IgD-negative memory B cell (primary cell): Measurements from ENCODE around the gene NISCH. TPM values are rescaled to one million over a fixed set of nuclear protein-coding genes. Genes with fewer than 3 reads are reported as not detected.

Experiments used
- H3K27ac Mint-ChIP-seq, 3 donors: one replicate each; pipeline ENCODE4 v1.8.0; 2020 to 2022; ENCODE audit warnings: mild to moderate bottlenecking in 3 of 3, mixed read lengths in 3 of 3, moderate library complexity in 1 of 3
- H3K27me3 Mint-ChIP-seq: one replicate; pipeline ENCODE4 v1.8.0; 2021; ENCODE audit warnings: mixed read lengths
- H3K36me3 Mint-ChIP-seq: one replicate; pipeline ENCODE4 v1.8.0; 2020; ENCODE audit warnings: mild to moderate bottlenecking, mixed read lengths
- H3K4me1 Mint-ChIP-seq, 3 donors: one replicate each; pipeline ENCODE4 v1.8.0; 2020 to 2022; ENCODE audit warnings: mixed read lengths in 3 of 3, mild to moderate bottlenecking in 1 of 3
- H3K4me3 Mint-ChIP-seq, 4 donors: one replicate each; pipeline ENCODE4 v1.8.0; 2020 to 2022; ENCODE audit warnings: mild to moderate bottlenecking in 4 of 4, mixed read lengths in 4 of 4, moderate library complexity in 3 of 4
- H3K9me3 Mint-ChIP-seq, 3 donors: one replicate each; pipeline ENCODE4 v1.8.0; 2020 to 2021; ENCODE audit warnings: mixed read lengths in 3 of 3, mild to moderate bottlenecking in 1 of 3
- polyA plus RNA-seq: library from polyadenylated mRNA; unstranded; fragments of 300-500 nt; fragmentation: Illumina TruSeq; gene quantifications from one replicate; pipeline ENCODE4 v1.2.3, GENCODE V29; 2021

Gene NISCH
- polyA plus RNA-seq, 1 donor from 2014 or later, result 25.2 TPM

GRCh38 chr3:52431459-52432223 lies 23.8 kb upstream of the NISCH start:
- H3K4me1 Mint-ChIP-seq, result peaks cover 0 to 6% (median 5%) of the 10 kb centered on the region in 3 donors

GRCh38 chr3:52432225-52432624 lies 23.2 kb upstream of the NISCH start:
- peak overlapping the region in 2 of 4 donors; percentile 29 to 55 for H3K4me3 Mint-ChIP-seq

More at GRCh38 chr3:52431459-52432223, 23.8 kb upstream of the NISCH start:
- peaks cover 3% of the 10 kb centered on the region for H3K27me3 Mint-ChIP-seq
- H3K36me3 Mint-ChIP-seq, result no peaks in the 10 kb centered on the region
- no peak overlapping the region for H3K27ac Mint-ChIP-seq
- peak overlapping the region in 1 of 4 donors; percentile 55 for H3K4me3 Mint-ChIP-seq
- no peaks in the 10 kb centered on the region for H3K9me3 Mint-ChIP-seq

GRCh38 chr3:52432691-52433141 lies 22.7 kb upstream of the NISCH start:
- peak overlapping the region in 1 of 3 donors; percentile 31 for H3K27ac Mint-ChIP-seq

More at GRCh38 chr3:52432225-52432624, 23.2 kb upstream of the NISCH start:
- Mint-ChIP-seq H3K9me3 (no peaks in the 10 kb centered on the region), H3K4me1 (peaks cover 0 to 6% (median 5%) of the 10 kb centered on the region in 3 donors), H3K36me3 (no peaks in the 10 kb centered on the region), H3K27me3 (peaks cover 3% of the 10 kb centered on the region), H3K27ac (no peak overlapping the region)

GRCh38 chr3:52433328-52433995 lies 21.9 kb upstream of the NISCH start:
- Mint-ChIP-seq H3K4me1 (peaks cover 0 to 6% (median 5%) of the 10 kb centered on the region in 3 donors), H3K4me3 (no peak overlapping the region), H3K36me3 (no peaks in the 10 kb centered on the region), H3K27ac (peak overlapping the region in 1 of 3 donors; percentile 54), H3K9me3 (no peaks in the 10 kb centered on the region), H3K27me3 (no peaks in the 10 kb centered on the region)

More at GRCh38 chr3:52432691-52433141, 22.7 kb upstream of the NISCH start:
- peaks cover 0 to 6% (median 5%) of the 10 kb centered on the region in 3 donors for H3K4me1 Mint-ChIP-seq
- no peak overlapping the region for H3K4me3 Mint-ChIP-seq
- peaks cover 3% of the 10 kb centered on the region for H3K27me3 Mint-ChIP-seq
- H3K36me3 Mint-ChIP-seq, result no peaks in the 10 kb centered on the region
- no peaks in the 10 kb centered on the region for H3K9me3 Mint-ChIP-seq

GRCh38 chr3:52433996-52434479 lies 21.4 kb upstream of the NISCH start:
- Mint-ChIP-seq H3K36me3 (no peaks in the 10 kb centered on the region), H3K27ac (peak overlapping the region in 1 of 3 donors; percentile 54), H3K4me3 (no peak overlapping the region), H3K4me1 (peaks cover 0 to 6% (median 5%) of the 10 kb centered on the region in 3 donors), H3K9me3 (no peaks in the 10 kb centered on the region), H3K27me3 (no peaks in the 10 kb centered on the region)

- Mint-ChIP-seq H3K27ac (no peak overlapping the region), H3K27me3 (no peaks in the 10 kb centered on the region), H3K4me3 (no peak overlapping the region), H3K9me3 (no peaks in the 10 kb centered on the region), H3K36me3 (no peaks in the 10 kb centered on the region), H3K4me1 (peaks cover 0 to 6% (median 5%) of the 10 kb centered on the region in 3 donors)
These were observed 20.8 kb upstream of the NISCH start for GRCh38 chr3:52434491-52435115.

- H3K27me3 Mint-ChIP-seq, result no peaks in the 10 kb centered on the region
- peaks cover 0 to 6% (median 5%) of the 10 kb centered on the region in 3 donors for H3K4me1 Mint-ChIP-seq
- H3K27ac Mint-ChIP-seq, result no peak overlapping the region
These were observed 19.9 kb upstream of the NISCH start for GRCh38 chr3:52435246-52436101.

GRCh38 chr3:52436500-52437149 lies 18.8 kb upstream of the NISCH start:
- peaks cover 0 to 6% (median 5%) of the 10 kb centered on the region in 3 donors for H3K4me1 Mint-ChIP-seq
- no peak overlapping the region for H3K27ac Mint-ChIP-seq
- H3K9me3 Mint-ChIP-seq, result no peaks in the 10 kb centered on the region
- no peak overlapping the region for H3K4me3 Mint-ChIP-seq
- no peaks in the 10 kb centered on the region for H3K27me3 Mint-ChIP-seq
- H3K36me3 Mint-ChIP-seq, result no peaks in the 10 kb centered on the region

More at GRCh38 chr3:52435246-52436101, 19.9 kb upstream of the NISCH start:
- Mint-ChIP-seq H3K9me3 (no peaks in the 10 kb centered on the region), H3K4me3 (peak overlapping the region in 2 of 4 donors; percentile 15 to 76), H3K36me3 (no peaks in the 10 kb centered on the region)

- Mint-ChIP-seq H3K9me3 (no peaks in the 10 kb centered on the region), H3K27ac (no peak overlapping the region), H3K27me3 (no peaks in the 10 kb centered on the region), H3K4me3 (no peak overlapping the region), H3K4me1 (peaks cover 0 to 6% (median 5%) of the 10 kb centered on the region in 3 donors), H3K36me3 (no peaks in the 10 kb centered on the region)
These were observed 17.9 kb upstream of the NISCH start for GRCh38 chr3:52437326-52438103.

GRCh38 chr3:52438104-52438376 lies 17.4 kb upstream of the NISCH start:
- Mint-ChIP-seq H3K9me3 (no peaks in the 10 kb centered on the region), H3K36me3 (no peaks in the 10 kb centered on the region)

GRCh38 chr3:52438579-52439425 lies 16.6 kb upstream of the NISCH start:
- Mint-ChIP-seq H3K27ac (no peak overlapping the region), H3K9me3 (no peaks in the 10 kb centered on the region), H3K27me3 (no peaks in the 10 kb centered on the region), H3K4me1 (no peaks in the 10 kb centered on the region), H3K4me3 (no peak overlapping the region), H3K36me3 (no peaks in the 10 kb centered on the region)

More at GRCh38 chr3:52438104-52438376, 17.4 kb upstream of the NISCH start:
- no peak overlapping the region for H3K4me3 Mint-ChIP-seq
- no peaks in the 10 kb centered on the region for H3K27me3 Mint-ChIP-seq
- H3K4me1 Mint-ChIP-seq, result peaks cover 0 to 3% (median 3%) of the 10 kb centered on the region in 3 donors
- H3K27ac Mint-ChIP-seq, result no peak overlapping the region

- Mint-ChIP-seq H3K4me3 (no peak overlapping the region), H3K4me1 (peaks cover 0 to under 1% (median 0%) of the 10 kb centered on the region in 3 donors), H3K36me3 (no peaks in the 10 kb centered on the region), H3K27ac (no peak overlapping the region), H3K9me3 (no peaks in the 10 kb centered on the region), H3K27me3 (no peaks in the 10 kb centered on the region)
These were observed 15.8 kb upstream of the NISCH start for GRCh38 chr3:52439426-52440248.
